Adrenal gland (tissue), 5 donors: Measurements from ENCODE around the gene FUBP1.

Experiments
- POLR2A ChIP-seq, 2 donors: fragments of 450-650 bp; IDR thresholded peaks; one replicate each; pipeline ENCODE4 v1.6.1; 2017; ENCODE audit warnings: antibody characterized with exemption in 2 of 2, mild to moderate bottlenecking in 2 of 2, moderate library complexity in 1 of 2
- TF ChIP-seq, protein P1 (sequence below), 6 experiments: fragments of 450-650 bp in 4 of 6; fragments of 200-600 bp in 2 of 6; sonication (generic) in 1 of 6; IDR thresholded peaks; 1 replicate in 5 of 6; 2 replicates in 1 of 6; pipeline versions ENCODE4 v1.5.1 to v1.8.0; 2016 to 2021; ENCODE audit warnings: antibody characterized with exemption in 6 of 6, mild to moderate bottlenecking in 2 of 6, moderate library complexity in 1 of 6
- donor health status: DM: no; HTN: no; CAD: no.

DNA sequence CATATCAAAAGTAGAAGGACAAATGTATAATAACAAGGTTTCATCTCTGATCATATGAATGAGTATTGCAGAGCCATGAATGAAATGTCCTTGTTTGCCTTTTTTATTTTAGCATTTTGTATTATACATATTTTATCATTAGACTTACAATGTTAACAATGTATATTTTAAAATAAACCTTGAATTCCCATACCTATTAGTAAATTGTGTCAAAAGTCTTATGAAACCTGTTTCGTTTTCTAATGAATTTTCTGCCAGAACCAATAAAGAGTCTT lies 26.5 kb upstream of the FUBP1 start:
- TF ChIP-seq, protein P1, sequence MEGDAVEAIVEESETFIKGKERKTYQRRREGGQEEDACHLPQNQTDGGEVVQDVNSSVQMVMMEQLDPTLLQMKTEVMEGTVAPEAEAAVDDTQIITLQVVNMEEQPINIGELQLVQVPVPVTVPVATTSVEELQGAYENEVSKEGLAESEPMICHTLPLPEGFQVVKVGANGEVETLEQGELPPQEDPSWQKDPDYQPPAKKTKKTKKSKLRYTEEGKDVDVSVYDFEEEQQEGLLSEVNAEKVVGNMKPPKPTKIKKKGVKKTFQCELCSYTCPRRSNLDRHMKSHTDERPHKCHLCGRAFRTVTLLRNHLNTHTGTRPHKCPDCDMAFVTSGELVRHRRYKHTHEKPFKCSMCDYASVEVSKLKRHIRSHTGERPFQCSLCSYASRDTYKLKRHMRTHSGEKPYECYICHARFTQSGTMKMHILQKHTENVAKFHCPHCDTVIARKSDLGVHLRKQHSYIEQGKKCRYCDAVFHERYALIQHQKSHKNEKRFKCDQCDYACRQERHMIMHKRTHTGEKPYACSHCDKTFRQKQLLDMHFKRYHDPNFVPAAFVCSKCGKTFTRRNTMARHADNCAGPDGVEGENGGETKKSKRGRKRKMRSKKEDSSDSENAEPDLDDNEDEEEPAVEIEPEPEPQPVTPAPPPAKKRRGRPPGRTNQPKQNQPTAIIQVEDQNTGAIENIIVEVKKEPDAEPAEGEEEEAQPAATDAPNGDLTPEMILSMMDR (IDR thresholded peaks at IDR 0.05): no peak
- TF ChIP-seq POLR2A (IDR thresholded peaks at IDR 0.05): no peak
